Activated CD8-positive, alpha-beta memory T cell treated with anti-CD3 and anti-CD28 coated beads, Interleukin-2, amount 10 ng/mL, durations not matched to agents 7 days and 5 days (primary cell): ENCODE measurements around the gene CA11. TPM values are rescaled to one million over a fixed set of nuclear protein-coding genes. Genes with fewer than 3 reads are reported as not detected.
"Not testable (repeated sequence)": the region's sequence is repeated elsewhere in the genome, so short reads cannot be mapped to it uniquely, and the experiment has no call there.

Source experiments
- ATAC-seq: fragments of 150-1000 bp; cut with Tn5 transposase; one replicate; pipeline ENCODE4 v1.10.0; 2021; ENCODE audit warnings: moderate library complexity
- CTCF ChIA-PET: fragments of 350-600 bp; sonication (Branson Sonifier 250); formaldehyde crosslinking; loops from one replicate; lab custom pipeline; 2021; ENCODE audit warnings: antibody characterized with exemption; lab: Charles Lee
- DNase-seq: peaks from one replicate; pipeline ENCODE4 v3.0.0-alpha.2; 2020
- H3K27ac Mint-ChIP-seq: one replicate; pipeline ENCODE4 v1.8.0; 2021; ENCODE audit warnings: mild to moderate bottlenecking, mixed read lengths
- H3K27me3 Mint-ChIP-seq: one replicate; pipeline ENCODE4 v1.8.0; 2021; ENCODE audit warnings: mixed read lengths
- H3K36me3 Mint-ChIP-seq: one replicate; pipeline ENCODE4 v1.8.0; 2021; ENCODE audit warnings: mild to moderate bottlenecking, mixed read lengths
- H3K4me1 Mint-ChIP-seq: one replicate; pipeline ENCODE4 v1.8.0; 2021; ENCODE audit warnings: mixed read lengths
- H3K4me3 Mint-ChIP-seq: one replicate; pipeline ENCODE4 v1.8.0; 2021; ENCODE audit warnings: mild to moderate bottlenecking, moderate library complexity, mixed read lengths
- H3K9me3 Mint-ChIP-seq: one replicate; pipeline ENCODE4 v1.8.0; 2022; ENCODE audit warnings: low read depth, mixed read lengths
- total RNA-seq, 2 experiments: library from RNA; stranded (reverse); gene quantifications; one replicate each; pipeline ENCODE4 v1.2.3, GENCODE V29; 2021

Gene CA11
- total RNA-seq, 2 experiments from 2014 or later: 6.0 to 7.2 TPM

GRCh38 chr19:48664476-48664875, 18.5 kb upstream of the CA11 start:
- Mint-ChIP-seq H3K4me3 (no peak overlapping the region), H3K4me1 (peaks cover 10% of the 10 kb centered on the region), H3K36me3 (no peaks in the 10 kb centered on the region), H3K27ac (no peak overlapping the region), H3K27me3 (no peaks in the 10 kb centered on the region), H3K9me3 (peaks cover 4% of the 10 kb centered on the region)
- DNase-seq (no peak), ATAC-seq (no peak)
- CTCF ChIA-PET: interaction anchor here (0.7 to 1.0 kb wide), 2 partner anchors 19 to 450 kb away, joined by 3 to 5 read pairs; partner anchors contain the start of gene CA11

- Mint-ChIP-seq H3K4me3 (no peak overlapping the region), H3K4me1 (peaks cover 10% of the 10 kb centered on the region), H3K27ac (no peak overlapping the region), H3K36me3 (no peaks in the 10 kb centered on the region), H3K9me3 (peaks cover under 1% of the 10 kb centered on the region), H3K27me3 (peaks cover 3% of the 10 kb centered on the region)
- CTCF ChIA-PET: interaction anchor here (1.3 kb wide), 1 partner anchor 179 kb away, joined by 3 read pairs; no protein-coding TSS in a partner anchor
- ATAC-seq (no peak), DNase-seq (no peak)
Measured at GRCh38 chr19:48663667-48664066, 17.7 kb upstream of the CA11 start.

DNA sequence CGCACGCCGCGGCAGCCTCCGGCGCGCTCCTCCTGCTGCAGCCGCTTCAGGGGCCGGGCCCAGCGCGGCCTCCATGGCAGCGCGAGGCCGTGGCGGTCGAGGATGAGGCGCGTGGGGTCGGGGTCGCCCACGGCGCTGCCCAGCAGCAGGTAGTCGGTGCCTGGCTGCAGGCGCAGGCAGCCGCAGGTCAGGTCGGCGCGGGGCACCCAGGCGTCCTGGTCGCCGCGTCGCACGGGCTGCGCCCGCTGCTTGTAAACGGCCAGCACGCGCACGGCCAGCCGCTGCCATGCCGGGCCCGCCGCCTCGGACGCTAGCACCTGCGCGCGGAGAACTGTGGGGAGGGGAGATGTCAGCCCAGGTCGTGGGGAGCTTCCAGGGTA, 15.7 kb upstream of the CA11 start:
- no peaks in the 10 kb centered on the region for H3K9me3 Mint-ChIP-seq
- CTCF ChIA-PET: interaction anchor here (1.6 kb wide), 1 partner anchor 16 kb away, joined by 4 read pairs; the partner anchor contains the start of gene CA11
- no peak overlapping the region for H3K27ac Mint-ChIP-seq
- ATAC-seq (no peak), DNase-seq (no peak)
- H3K4me3 Mint-ChIP-seq: no peak overlapping the region
- H3K36me3 Mint-ChIP-seq: no peaks in the 10 kb centered on the region
- peaks cover 5% of the 10 kb centered on the region for H3K27me3 Mint-ChIP-seq
- H3K4me1 Mint-ChIP-seq: peaks cover 10% of the 10 kb centered on the region

DNA sequence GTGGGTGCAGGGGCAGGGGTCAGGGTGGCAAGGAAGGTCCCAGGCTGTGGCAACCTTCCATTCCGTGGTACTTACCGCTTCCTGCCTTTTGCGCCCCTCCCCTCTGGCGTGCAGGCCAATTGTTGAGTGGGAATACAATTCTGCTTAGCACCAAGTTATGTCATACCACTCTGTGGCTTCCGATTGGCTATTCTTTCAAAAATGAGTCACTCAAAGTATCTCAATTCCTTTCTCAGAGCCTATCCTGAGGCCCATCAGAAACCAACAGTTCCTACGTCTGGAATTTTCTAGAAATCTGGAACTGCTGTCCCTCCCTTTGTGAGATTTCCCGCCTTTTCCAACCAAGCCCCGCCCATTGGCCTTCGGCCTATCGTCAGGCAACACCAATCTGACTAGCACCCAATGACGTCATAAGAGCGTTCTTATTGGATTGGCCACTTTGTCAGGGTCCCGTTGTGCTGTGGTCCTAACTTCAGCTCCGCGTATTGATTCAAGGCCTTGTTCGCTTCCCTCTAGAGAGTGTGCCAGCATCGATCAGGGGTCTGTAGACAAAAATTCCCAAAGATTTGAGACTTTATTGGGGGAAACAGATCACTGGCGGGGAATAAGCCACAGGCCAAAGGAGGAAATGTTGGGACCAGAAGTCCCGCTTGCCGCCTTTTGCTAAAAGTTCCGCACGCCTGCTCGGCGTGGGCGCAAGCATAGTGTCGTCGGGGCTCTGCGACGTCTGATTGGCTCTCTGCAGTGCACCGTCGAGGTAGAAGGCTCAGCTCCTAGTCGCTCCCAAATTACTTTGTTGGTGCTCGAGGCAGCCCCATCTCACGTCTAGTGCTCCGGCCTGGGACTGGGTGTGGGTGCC, 15.1 kb upstream of the CA11 start:
- peak overlapping the region; percentile 91 for H3K27ac Mint-ChIP-seq
- CTCF ChIA-PET: interaction anchor here (0.7 to 1.6 kb wide), 2 partner anchors 13 to 16 kb away, joined by 4 to 5 read pairs; partner anchors contain the start of gene CA11
- peak; percentile 95 for ATAC-seq
- no peak overlapping the region for H3K4me3 Mint-ChIP-seq
- H3K9me3 Mint-ChIP-seq: no peaks in the 10 kb centered on the region
- peaks cover 10% of the 10 kb centered on the region for H3K4me1 Mint-ChIP-seq
- H3K36me3 Mint-ChIP-seq: no peaks in the 10 kb centered on the region
- DNase-seq: peak; percentile 92
- peaks cover 5% of the 10 kb centered on the region for H3K27me3 Mint-ChIP-seq

DNA sequence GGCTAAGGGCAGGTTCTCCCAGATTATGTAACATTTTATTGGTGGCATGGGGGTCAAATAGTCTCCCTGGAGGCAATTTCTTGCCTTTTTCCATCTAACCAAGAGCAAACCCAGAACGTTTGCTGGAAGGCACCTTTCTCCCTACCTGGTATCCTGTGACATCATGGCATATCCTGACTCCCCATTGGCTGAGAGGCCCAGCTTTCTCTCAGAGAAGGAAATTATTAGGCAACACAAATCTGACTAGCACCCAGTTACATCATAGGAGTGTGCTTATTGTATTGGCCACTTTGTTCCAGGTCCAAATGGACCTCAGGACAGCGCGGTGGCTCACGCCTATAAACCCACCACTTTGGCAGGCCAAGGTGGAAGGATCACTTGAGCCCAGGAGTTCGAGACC, 13.8 kb upstream of the CA11 start:
- peaks cover 10% of the 10 kb centered on the region for H3K4me1 Mint-ChIP-seq
- ATAC-seq (no peak), DNase-seq (no peak)
- no peaks in the 10 kb centered on the region for H3K36me3 Mint-ChIP-seq
- H3K27me3 Mint-ChIP-seq: peaks cover 5% of the 10 kb centered on the region
- H3K9me3 Mint-ChIP-seq: no peaks in the 10 kb centered on the region
- no peak overlapping the region for H3K27ac Mint-ChIP-seq
- no peak overlapping the region for H3K4me3 Mint-ChIP-seq
- CTCF ChIA-PET: interaction anchor here (1.1 kb wide), 1 partner anchor 14 kb away, joined by 5 read pairs; the partner anchor contains the start of gene CA11

DNA sequence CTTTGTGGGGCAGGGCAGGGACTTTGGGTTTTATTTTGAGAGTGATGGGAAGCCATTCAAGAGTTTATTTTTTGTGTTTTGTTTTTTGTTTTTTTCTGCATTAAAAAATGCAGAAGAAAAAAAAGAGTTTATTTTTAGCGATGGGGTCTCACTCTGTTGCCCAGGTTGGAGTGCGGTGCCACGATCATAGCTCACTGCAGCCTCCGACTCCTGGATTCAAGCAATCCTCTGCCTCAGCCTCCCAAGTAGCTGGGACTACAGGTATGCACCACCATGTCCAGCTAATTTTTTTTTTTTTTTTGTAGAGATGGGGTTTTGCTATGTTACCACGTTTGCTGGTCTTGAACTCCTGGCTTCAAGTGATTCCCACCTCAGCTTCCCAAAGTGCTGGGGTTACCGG, 12.5 kb upstream of the CA11 start:
- Mint-ChIP-seq H3K4me1 (peaks cover 10% of the 10 kb centered on the region), H3K9me3 (no peaks in the 10 kb centered on the region), H3K36me3 (no peaks in the 10 kb centered on the region), H3K27me3 (peaks cover 5% of the 10 kb centered on the region), H3K27ac (no peak overlapping the region), H3K4me3 (no peak overlapping the region)
- DNase-seq (no peak), ATAC-seq (no peak)
- CTCF ChIA-PET: no interaction called here

GRCh38 chr19:48657828-48658227, 11.8 kb upstream of the CA11 start:
- CTCF ChIA-PET, DNase-seq, H3K4me3 Mint-ChIP-seq, H3K27ac Mint-ChIP-seq, ATAC-seq, H3K36me3 Mint-ChIP-seq, H3K27me3 Mint-ChIP-seq, H3K9me3 Mint-ChIP-seq: not testable (repeated sequence)
- H3K4me1 Mint-ChIP-seq: peaks cover 12% of the 10 kb centered on the region

GRCh38 chr19:48656840-48657474, 11.0 kb upstream of the CA11 start:
- Mint-ChIP-seq H3K4me3 (no peak overlapping the region), H3K27ac (no peak overlapping the region), H3K9me3 (no peaks in the 10 kb centered on the region), H3K4me1 (peaks cover 16% of the 10 kb centered on the region), H3K27me3 (peaks cover 5% of the 10 kb centered on the region), H3K36me3 (no peaks in the 10 kb centered on the region)
- ATAC-seq: no peak
- CTCF ChIA-PET: no interaction called here
- DNase-seq: no peak

DNA sequence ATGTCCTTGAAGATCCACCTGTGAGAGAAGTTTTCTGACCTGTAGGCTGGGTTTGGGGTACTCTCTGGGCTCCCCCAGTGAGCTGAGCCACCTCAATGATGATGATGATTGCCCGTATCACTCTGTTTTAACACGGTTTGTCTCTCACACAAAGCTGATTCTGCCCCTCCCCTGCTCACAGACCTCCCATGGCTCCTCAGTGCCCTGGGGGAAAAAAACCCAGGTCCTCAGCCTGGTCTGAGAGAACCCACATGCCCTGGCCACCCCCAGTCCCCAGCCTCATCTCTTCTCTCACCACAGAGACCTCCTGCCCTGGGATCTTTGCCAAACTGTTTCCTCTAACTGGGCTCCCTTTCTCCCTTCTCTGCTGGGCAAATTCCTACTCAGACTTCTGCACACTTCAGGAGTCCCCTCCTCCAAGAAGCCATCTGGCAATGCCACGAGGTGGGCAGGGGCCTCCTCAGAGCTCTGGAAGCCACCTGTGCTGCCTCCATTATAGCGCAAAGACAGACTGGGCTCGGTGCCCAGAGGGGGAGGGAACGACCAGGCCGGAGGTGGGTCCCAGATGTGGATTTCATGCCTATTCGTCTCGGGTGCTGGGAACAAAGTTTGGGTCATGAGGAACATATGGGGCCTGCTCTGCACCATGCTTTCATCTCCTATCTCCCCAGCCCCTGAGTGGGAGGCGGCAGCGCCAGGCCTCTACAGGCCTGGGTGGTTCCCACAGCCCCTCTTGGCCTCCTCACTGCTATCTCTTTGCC, 8.5 kb upstream of the CA11 start:
- peaks cover 5% of the 10 kb centered on the region for H3K27me3 Mint-ChIP-seq
- CTCF ChIA-PET: no interaction called here

GRCh38 chr19:48651683-48652048, 5.7 kb upstream of the CA11 start:
- DNase-seq (no peak), ATAC-seq (no peak)
- CTCF ChIA-PET: no interaction called here
- H3K4me1 Mint-ChIP-seq: peaks cover 25% of the 10 kb centered on the region
- no peak overlapping the region for H3K27ac Mint-ChIP-seq
- H3K4me3 Mint-ChIP-seq: no peak overlapping the region
- H3K27me3 Mint-ChIP-seq: no peaks in the 10 kb centered on the region
- no peaks in the 10 kb centered on the region for H3K36me3 Mint-ChIP-seq
- H3K9me3 Mint-ChIP-seq: no peaks in the 10 kb centered on the region

More for the DNA sequence above, 8.5 kb upstream of the CA11 start:
- H3K4me1 Mint-ChIP-seq: peaks cover 13% of the 10 kb centered on the region
- H3K27ac Mint-ChIP-seq: no peak overlapping the region
- H3K9me3 Mint-ChIP-seq: no peaks in the 10 kb centered on the region
- H3K4me3 Mint-ChIP-seq: no peak overlapping the region
- H3K36me3 Mint-ChIP-seq: no peaks in the 10 kb centered on the region
- ATAC-seq: no peak
- no peak for DNase-seq

GRCh38 chr19:48650974-48651682, 5.1 kb upstream of the CA11 start:
- H3K9me3 Mint-ChIP-seq: no peaks in the 10 kb centered on the region
- CTCF ChIA-PET: no interaction called here
- no peak for ATAC-seq
- H3K36me3 Mint-ChIP-seq: no peaks in the 10 kb centered on the region
- peaks cover 28% of the 10 kb centered on the region for H3K4me1 Mint-ChIP-seq
- H3K27me3 Mint-ChIP-seq: no peaks in the 10 kb centered on the region
- H3K27ac Mint-ChIP-seq: no peak overlapping the region
- H3K4me3 Mint-ChIP-seq: no peak overlapping the region
- DNase-seq: no peak

- no peak for DNase-seq
- no peaks in the 10 kb centered on the region for H3K27me3 Mint-ChIP-seq
- H3K4me1 Mint-ChIP-seq: peaks cover 38% of the 10 kb centered on the region
- no peaks in the 10 kb centered on the region for H3K36me3 Mint-ChIP-seq
- H3K9me3 Mint-ChIP-seq: no peaks in the 10 kb centered on the region
- H3K27ac Mint-ChIP-seq: no peak overlapping the region
- H3K4me3 Mint-ChIP-seq: no peak overlapping the region
- CTCF ChIA-PET: interaction anchor here (1.2 kb wide), 1 partner anchor 322 kb away, joined by 3 read pairs; no protein-coding TSS in a partner anchor
- no peak for ATAC-seq
Measured at GRCh38 chr19:48648134-48648533, 2.1 kb upstream of the CA11 start.
